ENCODE data around the gene THEM5.

DNA sequence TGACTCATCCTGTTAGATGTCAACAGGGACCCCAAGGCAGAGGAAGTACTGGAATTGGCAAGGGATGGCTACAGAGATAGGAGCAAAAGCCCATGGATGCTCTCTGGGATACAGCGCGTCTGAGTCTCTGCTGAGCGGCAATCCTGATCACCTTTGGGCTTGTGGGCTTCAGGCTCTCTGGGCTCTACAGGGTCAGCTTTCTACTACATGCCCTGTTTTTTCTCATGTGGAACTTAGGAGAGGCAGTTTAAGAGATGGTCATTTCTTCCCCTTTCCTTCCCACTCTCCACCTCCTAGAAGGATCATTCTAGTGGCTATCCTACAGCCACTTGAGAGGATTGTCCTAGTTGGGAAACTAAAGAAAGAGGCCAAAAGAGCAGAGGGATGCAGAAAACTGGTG lies 49.6 kb downstream of the THEM5 start:
- TF ChIP-seq, protein P1, sequence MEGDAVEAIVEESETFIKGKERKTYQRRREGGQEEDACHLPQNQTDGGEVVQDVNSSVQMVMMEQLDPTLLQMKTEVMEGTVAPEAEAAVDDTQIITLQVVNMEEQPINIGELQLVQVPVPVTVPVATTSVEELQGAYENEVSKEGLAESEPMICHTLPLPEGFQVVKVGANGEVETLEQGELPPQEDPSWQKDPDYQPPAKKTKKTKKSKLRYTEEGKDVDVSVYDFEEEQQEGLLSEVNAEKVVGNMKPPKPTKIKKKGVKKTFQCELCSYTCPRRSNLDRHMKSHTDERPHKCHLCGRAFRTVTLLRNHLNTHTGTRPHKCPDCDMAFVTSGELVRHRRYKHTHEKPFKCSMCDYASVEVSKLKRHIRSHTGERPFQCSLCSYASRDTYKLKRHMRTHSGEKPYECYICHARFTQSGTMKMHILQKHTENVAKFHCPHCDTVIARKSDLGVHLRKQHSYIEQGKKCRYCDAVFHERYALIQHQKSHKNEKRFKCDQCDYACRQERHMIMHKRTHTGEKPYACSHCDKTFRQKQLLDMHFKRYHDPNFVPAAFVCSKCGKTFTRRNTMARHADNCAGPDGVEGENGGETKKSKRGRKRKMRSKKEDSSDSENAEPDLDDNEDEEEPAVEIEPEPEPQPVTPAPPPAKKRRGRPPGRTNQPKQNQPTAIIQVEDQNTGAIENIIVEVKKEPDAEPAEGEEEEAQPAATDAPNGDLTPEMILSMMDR (IDR thresholded peaks at IDR 0.05) = no peak
- no peak for TF ChIP-seq POLR2A (IDR thresholded peaks at IDR 0.05)

Measured in uterus (tissue), 2 donors.